ENCODE measurements around the gene FAM107B. TPM values are rescaled to one million over a fixed set of nuclear protein-coding genes. Genes with fewer than 3 reads are reported as not detected.

The FAM107B gene
- total RNA-seq, 6 experiments from 2014 or later = 58.6 to 116 (median 68.7) TPM

DNA sequence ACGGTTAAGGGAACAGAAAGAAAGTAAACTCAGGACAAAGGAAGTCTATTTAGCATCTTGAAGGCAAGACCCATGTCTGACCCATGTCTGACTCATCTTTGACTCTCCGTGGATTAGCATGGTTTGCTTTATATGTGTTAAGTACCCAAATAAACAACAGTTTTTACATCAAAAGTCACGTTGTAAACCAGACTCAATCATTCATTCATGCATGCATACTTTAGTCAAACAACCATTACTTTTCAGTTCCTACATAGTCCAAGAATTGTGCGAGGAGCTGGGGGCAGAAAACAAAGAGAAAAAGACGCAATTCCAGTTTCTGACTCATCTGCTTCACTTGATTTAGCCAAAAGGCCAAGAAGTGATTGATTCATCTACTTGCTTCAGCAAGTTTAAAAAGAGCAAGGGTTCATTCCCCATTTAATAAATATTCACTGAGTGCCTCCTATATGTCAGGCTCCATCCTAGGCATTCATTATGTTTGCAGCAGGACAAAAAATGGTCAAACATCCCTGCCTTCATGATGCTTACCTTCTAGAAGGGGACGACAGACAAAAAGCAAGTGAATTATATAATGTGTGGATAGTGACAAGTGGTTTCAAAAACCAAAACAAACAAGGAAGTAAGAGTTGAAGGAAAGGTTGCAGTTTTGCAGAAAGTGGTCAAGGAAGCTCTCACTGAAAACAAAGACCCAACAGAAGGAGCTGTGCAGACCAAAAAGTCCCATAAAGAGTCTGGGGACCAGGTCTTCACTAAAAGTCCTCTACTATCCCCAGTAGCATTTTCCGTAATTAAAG is 116.2 kb downstream of the FAM107B start:
- no peak for DNase-seq
- TF ChIP-seq POLR2A (IDR thresholded peaks at IDR 0.05) = no peak
- TF ChIP-seq, protein P1, sequence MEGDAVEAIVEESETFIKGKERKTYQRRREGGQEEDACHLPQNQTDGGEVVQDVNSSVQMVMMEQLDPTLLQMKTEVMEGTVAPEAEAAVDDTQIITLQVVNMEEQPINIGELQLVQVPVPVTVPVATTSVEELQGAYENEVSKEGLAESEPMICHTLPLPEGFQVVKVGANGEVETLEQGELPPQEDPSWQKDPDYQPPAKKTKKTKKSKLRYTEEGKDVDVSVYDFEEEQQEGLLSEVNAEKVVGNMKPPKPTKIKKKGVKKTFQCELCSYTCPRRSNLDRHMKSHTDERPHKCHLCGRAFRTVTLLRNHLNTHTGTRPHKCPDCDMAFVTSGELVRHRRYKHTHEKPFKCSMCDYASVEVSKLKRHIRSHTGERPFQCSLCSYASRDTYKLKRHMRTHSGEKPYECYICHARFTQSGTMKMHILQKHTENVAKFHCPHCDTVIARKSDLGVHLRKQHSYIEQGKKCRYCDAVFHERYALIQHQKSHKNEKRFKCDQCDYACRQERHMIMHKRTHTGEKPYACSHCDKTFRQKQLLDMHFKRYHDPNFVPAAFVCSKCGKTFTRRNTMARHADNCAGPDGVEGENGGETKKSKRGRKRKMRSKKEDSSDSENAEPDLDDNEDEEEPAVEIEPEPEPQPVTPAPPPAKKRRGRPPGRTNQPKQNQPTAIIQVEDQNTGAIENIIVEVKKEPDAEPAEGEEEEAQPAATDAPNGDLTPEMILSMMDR (IDR thresholded peaks at IDR 0.05) = no peak
- Histone ChIP-seq H3K4me1 (peaks cover 0 to 4% (median 0%) of the 10 kb centered on the region in 4 donors), H3K27me3 (no peaks in the 10 kb centered on the region), H3K4me3 (no peak overlapping the region), H3K36me3 (no peaks in the 10 kb centered on the region), H3K9me3 (no peaks in the 10 kb centered on the region), H3K27ac (no peak overlapping the region)
- 55% methylated on average over 6 of the region's 7 CpGs for WGBS (ENCODE audit: insufficient coverage, low coverage, low lambda C conversion rate, missing lambda C conversion rate)
- ATAC-seq = peak in 2 of 4 donors; percentile 31 to 44
- intact Hi-C loops (cut with DNase I) = no loop called here

DNA sequence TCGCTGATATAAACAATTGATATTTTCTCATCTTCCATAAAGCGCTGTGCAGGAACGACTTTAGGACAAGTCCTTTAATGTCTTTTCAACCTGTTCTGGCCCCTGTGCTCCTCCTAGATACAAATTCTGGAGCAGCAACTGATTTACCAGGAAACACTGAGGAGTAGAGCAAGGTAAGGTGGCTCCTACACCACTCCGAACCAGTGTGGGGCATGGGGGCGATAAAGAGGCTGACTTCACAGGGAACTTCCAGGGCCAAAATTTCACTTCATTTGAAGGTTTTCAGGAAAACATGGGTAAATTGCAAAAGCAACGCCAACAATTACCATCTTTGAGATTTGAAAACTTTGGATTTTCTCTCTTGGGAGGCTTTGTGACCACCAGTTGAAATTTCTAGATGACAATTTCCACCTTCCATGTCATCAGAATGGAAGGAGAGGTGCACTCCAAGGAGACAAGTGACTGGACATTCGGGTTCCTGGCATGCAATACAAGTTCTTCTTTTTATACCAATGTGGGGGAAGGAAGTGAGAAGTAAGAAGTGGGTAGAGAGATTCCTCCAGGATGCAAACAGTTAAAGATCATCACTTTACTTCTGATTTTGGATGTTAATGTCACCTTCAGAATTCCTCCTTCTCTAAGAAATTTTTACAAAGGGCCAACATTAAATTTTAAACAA is 118.5 kb downstream of the FAM107B start:
- H3K36me3 ChIP-seq = no peaks in the 10 kb centered on the region
- TF ChIP-seq, protein P1 (IDR thresholded peaks at IDR 0.05) = no peak
- TF ChIP-seq POLR2A (IDR thresholded peaks at IDR 0.05) = no peak
- intact Hi-C loops (cut with DNase I) = no loop called here
- DNase-seq = no peak
- peaks cover 0 to 4% (median 0%) of the 10 kb centered on the region in 4 donors for H3K4me1 ChIP-seq
- H3K27ac ChIP-seq = no peak overlapping the region
- no peak for ATAC-seq
- H3K27me3 ChIP-seq = no peaks in the 10 kb centered on the region
- H3K9me3 ChIP-seq = no peaks in the 10 kb centered on the region
- WGBS (ENCODE audit: insufficient coverage, low coverage, low lambda C conversion rate, missing lambda C conversion rate) = 89% methylated on average over 7 of the region's 7 CpGs
- no peak overlapping the region for H3K4me3 ChIP-seq

DNA sequence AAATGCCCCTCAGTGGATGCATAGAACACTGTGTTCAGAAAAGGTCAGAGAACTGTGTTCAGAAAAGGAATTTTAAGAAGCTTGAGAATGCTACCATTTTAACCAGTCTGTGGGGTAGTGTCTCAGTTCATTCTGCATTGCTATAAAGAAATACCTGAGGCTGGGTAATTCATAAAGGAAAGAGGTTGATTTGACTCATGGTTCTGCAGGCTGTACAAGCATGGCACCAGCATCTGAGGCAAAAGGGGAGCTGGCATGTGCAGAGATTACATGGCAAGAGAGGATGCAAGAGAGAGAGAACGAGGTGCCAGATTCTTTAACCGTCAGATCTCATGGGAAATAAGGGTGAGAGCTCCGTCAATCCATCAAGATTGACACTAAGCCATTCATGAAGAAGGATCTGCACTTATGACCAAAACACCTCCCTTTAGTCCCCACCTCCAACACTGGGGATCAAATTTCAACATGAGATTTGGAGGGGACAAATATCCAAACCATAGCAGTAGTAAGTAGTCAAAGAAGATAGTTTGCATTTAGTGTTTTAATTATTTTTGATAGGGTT is 119.8 kb downstream of the FAM107B start:
- Histone ChIP-seq H3K4me1 (peaks cover 0 to 4% (median 0%) of the 10 kb centered on the region in 4 donors), H3K27ac (no peak overlapping the region), H3K36me3 (no peaks in the 10 kb centered on the region), H3K9me3 (no peaks in the 10 kb centered on the region), H3K27me3 (no peaks in the 10 kb centered on the region), H3K4me3 (no peak overlapping the region)
- WGBS (ENCODE audit: insufficient coverage, low coverage, low lambda C conversion rate, missing lambda C conversion rate) = 93% methylated on average over 2 of the region's 3 CpGs
- no peak for DNase-seq
- TF ChIP-seq, protein P1 (IDR thresholded peaks at IDR 0.05) = no peak
- TF ChIP-seq POLR2A (IDR thresholded peaks at IDR 0.05) = no peak
- intact Hi-C loops (cut with DNase I) = no loop called here
- no peak for ATAC-seq

DNA sequence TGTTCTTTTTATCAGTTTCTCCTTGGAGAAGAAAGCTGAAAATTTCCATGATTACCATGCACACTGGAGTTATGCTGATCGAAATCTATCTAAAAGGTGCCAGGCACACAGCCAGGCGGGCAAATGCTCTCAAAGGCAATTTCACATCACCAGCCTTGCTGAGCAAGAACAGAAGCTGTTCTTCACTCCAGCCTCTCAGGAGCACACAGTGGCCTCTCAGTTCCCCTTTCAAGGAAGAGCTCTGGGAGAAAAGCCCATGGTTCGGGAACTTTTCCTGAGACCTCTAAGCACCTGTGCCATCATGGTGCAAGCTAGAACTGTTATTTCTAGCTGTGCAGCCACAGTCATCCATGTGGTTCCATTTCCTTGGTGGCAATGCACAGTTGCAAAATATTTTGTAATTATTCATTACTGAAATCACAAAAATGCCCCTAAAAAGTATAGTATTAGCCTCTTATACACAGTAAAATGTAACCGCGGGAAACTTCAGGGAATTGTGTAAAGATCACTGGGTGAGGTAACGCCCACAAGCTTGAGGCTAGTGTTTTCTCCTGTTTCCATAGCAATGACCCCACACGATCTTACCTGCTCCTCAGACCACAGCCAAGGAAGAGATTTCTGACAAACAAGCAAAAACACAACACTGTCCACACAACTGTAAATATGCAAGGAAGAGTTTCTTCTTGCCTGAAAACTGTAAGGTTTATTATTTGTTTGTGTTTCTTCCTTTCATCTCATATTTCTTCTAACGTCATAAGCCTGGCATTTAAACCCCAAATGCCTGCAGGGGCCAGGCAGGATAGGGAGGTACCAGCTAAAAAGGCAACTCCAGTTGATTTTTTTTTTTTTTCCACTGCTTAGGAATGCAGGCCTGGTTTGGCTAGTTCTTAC is 121.2 kb downstream of the FAM107B start:
- WGBS (ENCODE audit: insufficient coverage, low coverage, low lambda C conversion rate, missing lambda C conversion rate) = 40% methylated on average over 8 of the region's 8 CpGs
- peak; percentile 57 to 73 (median 63) for ATAC-seq
- intact Hi-C loops (cut with DNase I) = no loop called here
- TF ChIP-seq POLR2A (IDR thresholded peaks at IDR 0.05) = no peak
- TF ChIP-seq, protein P1 (IDR thresholded peaks at IDR 0.05) = no peak
- DNase-seq = no peak
- H3K36me3 ChIP-seq = no peaks in the 10 kb centered on the region
- no peak overlapping the region for H3K4me3 ChIP-seq
- no peaks in the 10 kb centered on the region for H3K27me3 ChIP-seq
- peaks cover 0 to 4% (median 0%) of the 10 kb centered on the region in 4 donors for H3K4me1 ChIP-seq
- H3K27ac ChIP-seq = no peak overlapping the region
- H3K9me3 ChIP-seq = no peaks in the 10 kb centered on the region

All from right lobe of liver (tissue), 6 donors.